Adipocyte (in vitro differentiated cells): ENCODE results near the gene KLHL25.
A peak's percentile ranks its signal among the peaks of the same experiment; 100 is the strongest.

Experiments
- DNase-seq: peaks from one replicate; pipeline ENCODE4 v3.0.0-alpha.2; 2015; ENCODE audit warnings: low read depth
- H3K27me3 ChIP-seq: replicated peaks from 2 replicates; pipeline ENCODE4 v1.7.0; 2013; ENCODE audit warnings: mild to moderate bottlenecking, low read length, moderate library complexity; ENCODE audit not compliant: control insufficient read depth, insufficient read depth
- H3K36me3 ChIP-seq: 2 replicates; pipeline ENCODE4 v1.7.0; 2013; ENCODE audit warnings: low read length, mild to moderate bottlenecking, moderate library complexity; ENCODE audit not compliant: control insufficient read depth, insufficient read depth, severe bottlenecking
- H3K4me1 ChIP-seq: 2 replicates; pipeline ENCODE4 v1.7.0; 2013; ENCODE audit warnings: mild to moderate bottlenecking, low read length, moderate library complexity; ENCODE audit not compliant: control insufficient read depth, insufficient read depth
- H3K4me3 ChIP-seq: 2 replicates; pipeline ENCODE4 v1.7.0; 2013; ENCODE audit warnings: mild to moderate bottlenecking, low read length, moderate library complexity
- H3K9ac ChIP-seq: 2 replicates; pipeline ENCODE4 v1.7.0; 2013; ENCODE audit warnings: mild to moderate bottlenecking, low read length, moderate library complexity
- H3K9me3 ChIP-seq: 2 replicates; pipeline ENCODE4 v1.7.0; 2013; ENCODE audit warnings: mild to moderate bottlenecking, low read length, moderate library complexity; ENCODE audit not compliant: control insufficient read depth

The KLHL25 gene

DNA sequence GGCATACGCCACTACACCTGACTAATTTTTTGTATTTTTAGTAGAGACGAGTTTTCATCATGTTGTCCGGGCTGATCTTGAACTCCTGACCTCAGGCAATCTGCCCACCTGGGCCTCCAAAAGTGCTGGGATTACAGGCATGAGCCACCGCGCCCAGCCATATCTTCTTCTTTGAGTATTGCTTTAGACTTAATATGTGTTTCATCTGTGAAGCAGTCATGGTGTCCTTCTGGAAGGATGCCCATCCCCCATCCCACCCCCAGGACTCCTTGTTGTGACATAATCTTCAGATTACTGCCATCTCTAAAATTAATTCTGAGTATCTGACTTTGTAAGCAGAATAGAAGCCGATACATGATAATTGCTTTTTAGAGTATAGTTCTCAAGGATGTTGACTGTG, 57.7 kb downstream of the KLHL25 start:
- DNase-seq: no peak
- Histone ChIP-seq H3K4me3 (no peak overlapping the region), H3K27me3 (no peaks in the 10 kb centered on the region), H3K36me3 (peaks cover 88% of the 10 kb centered on the region), H3K9me3 (peaks cover 18% of the 10 kb centered on the region), H3K4me1 (peaks cover 3% of the 10 kb centered on the region), H3K9ac (no peak overlapping the region)

DNA sequence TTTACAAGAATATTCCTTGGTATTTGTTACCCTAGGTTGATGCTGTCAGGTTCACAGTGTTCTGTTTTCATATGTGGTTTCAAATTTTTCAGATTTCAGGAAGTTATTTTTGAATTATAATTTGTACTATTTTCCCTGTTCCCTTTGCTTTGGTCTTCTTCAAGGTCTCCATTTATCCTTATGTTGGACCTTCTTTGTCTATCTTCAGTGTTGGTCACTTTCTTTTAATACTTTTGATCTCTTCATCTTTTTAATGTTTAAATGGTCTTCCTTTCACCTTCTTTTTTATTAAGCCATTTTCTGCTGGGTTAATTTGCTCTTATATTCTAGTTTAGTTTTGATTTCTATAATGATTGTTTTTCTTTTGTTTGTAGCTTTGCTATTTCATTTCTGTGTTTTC, 61.3 kb downstream of the KLHL25 start:
- DNase-seq: peak; percentile 11
- Histone ChIP-seq H3K4me1 (peaks cover 7% of the 10 kb centered on the region), H3K4me3 (no peak overlapping the region), H3K9me3 (peaks cover 18% of the 10 kb centered on the region), H3K27me3 (no peaks in the 10 kb centered on the region), H3K9ac (no peak overlapping the region), H3K36me3 (peaks cover 90% of the 10 kb centered on the region)

DNA sequence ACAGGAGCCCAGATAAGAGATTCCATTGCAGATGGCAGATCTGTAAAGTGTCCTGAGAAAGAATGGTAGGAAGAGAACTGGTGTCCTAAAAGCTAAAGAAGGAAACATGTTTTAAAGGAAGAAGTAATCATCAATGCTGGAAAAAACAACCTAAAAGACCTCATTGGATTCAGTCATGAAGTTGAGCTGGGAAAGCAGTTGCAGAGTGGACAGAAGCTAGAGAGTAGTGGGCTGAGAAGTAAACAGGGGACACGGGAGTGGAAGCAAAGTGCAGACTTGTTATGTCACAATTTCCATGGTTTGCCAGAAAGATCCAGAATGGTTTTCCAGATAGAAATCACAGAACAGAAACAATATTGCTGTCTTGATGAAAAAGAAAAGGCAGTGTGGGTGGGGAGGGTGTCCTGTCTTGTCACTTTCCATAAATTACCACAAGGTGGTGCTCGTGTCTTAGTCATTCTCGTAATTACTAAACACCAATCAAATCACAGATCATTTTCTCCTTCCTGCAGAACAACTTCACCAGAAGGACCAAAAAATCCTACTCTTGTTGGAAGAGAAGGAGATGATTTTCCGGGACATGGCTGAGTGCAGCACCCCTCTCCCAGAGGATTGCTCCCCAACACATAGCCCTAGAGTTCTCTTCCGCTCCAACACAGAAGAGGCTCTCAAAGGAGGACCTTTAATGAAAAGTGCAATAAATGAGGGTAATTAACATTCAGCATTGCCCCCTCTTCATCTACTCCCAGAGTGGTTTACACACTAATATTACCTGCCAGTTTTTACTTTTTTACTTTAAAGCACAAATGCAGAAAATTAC, 64.5 kb downstream of the KLHL25 start:
- H3K4me1 ChIP-seq: peaks cover 37% of the 10 kb centered on the region
- no peak overlapping the region for H3K9ac ChIP-seq
- H3K36me3 ChIP-seq: peaks cover 74% of the 10 kb centered on the region
- H3K9me3 ChIP-seq: peaks cover 18% of the 10 kb centered on the region
- no peaks in the 10 kb centered on the region for H3K27me3 ChIP-seq
- peak; percentile 86 for DNase-seq
- no peak overlapping the region for H3K4me3 ChIP-seq

DNA sequence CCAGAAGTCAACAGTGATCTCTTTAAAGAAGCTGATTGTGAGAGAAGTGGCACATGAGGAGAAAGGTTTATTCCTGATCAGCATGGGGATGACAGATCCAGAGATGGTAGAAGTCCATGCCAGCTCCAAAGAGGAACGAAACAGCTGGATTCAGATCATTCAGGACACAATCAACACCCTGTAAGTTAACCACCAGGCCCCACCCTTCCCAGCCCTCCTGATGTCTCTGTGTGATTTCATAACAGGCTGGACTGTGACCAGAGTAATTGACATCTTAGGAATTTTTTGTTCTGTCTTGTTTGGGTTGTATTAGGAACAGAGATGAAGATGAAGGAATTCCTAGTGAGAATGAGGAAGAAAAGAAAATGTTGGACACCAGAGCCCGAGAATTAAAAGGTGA, 67.7 kb downstream of the KLHL25 start:
- H3K4me3 ChIP-seq: peak overlapping the region; percentile 46
- H3K27me3 ChIP-seq: no peaks in the 10 kb centered on the region
- peak; percentile 78 for DNase-seq
- H3K9me3 ChIP-seq: no peaks in the 10 kb centered on the region
- peaks cover 68% of the 10 kb centered on the region for H3K36me3 ChIP-seq
- H3K9ac ChIP-seq: peak overlapping the region; percentile 78
- peaks cover 54% of the 10 kb centered on the region for H3K4me1 ChIP-seq

DNA sequence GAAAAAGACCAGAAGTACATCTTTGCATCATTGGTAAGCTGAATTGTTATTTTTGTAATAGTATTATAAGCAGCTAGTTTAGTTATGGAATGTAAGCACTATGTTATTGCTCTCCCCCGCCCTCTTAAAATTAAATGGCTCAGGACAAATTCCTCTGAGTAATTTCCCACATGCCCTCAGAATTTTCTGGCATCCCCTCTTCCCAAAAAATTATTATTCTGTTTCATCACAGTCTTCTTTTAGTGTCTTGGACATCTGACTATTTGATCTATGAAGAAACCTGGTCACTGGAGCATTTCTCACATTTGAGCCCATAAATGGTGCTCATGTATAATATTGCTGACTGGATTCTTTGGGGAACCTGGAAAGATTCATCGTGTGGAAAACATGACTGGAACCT, 68.3 kb downstream of the KLHL25 start:
- peak; percentile 79 for DNase-seq
- peaks cover 68% of the 10 kb centered on the region for H3K36me3 ChIP-seq

DNA sequence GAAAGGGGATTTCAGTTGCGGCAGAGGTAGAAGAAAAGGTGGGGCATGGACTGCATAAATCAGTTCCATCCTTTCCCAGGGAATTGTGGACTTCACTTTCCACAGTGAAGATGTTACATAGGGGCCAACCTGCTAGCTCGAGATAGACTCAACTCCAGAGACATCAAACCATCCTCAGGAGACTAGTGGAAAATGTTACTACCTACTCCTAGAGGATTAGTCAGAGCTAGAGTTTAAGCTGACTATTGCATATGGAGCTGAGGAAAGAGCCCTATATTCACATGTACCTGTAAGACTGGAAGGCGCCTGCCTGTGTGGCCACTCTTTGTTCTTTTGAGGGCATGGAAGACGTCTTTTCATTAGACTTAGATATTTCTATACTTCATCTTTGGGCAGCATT, 69.2 kb downstream of the KLHL25 start:
- peak overlapping the region; percentile 72 for H3K9ac ChIP-seq
- H3K4me3 ChIP-seq: peak overlapping the region; percentile 42
- peaks cover 68% of the 10 kb centered on the region for H3K36me3 ChIP-seq
- DNase-seq: peak; percentile 31
- H3K4me1 ChIP-seq: peaks cover 49% of the 10 kb centered on the region
- H3K9me3 ChIP-seq: no peaks in the 10 kb centered on the region
- H3K27me3 ChIP-seq: no peaks in the 10 kb centered on the region

More for the DNA sequence above, 68.3 kb downstream of the KLHL25 start:
- Histone ChIP-seq H3K4me1 (peaks cover 54% of the 10 kb centered on the region), H3K9ac (peak overlapping the region; percentile 78), H3K4me3 (peak overlapping the region; percentile 46), H3K9me3 (no peaks in the 10 kb centered on the region), H3K27me3 (no peaks in the 10 kb centered on the region)

DNA sequence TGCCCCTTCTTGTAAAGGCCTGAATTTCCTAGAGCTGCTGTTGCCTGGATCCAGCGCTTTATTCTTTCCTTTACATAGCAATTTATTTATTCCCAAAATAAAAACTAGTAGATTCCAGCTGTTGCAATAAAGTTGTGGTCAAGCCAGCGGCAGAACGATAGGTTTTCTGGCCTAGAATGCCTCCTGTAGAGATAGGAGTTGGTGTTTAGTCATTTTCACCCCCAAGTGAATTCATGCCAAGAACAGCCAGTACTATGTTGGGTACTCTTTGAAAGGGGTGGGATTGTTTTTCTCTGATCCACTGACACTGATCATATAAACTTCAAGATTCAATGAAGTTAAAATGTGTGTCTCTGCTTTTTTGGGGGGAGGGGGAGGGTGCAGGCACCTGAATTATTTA, 69.7 kb downstream of the KLHL25 start:
- H3K27me3 ChIP-seq: no peaks in the 10 kb centered on the region
- no peaks in the 10 kb centered on the region for H3K9me3 ChIP-seq
- H3K9ac ChIP-seq: peak overlapping the region; percentile 75
- peaks cover 70% of the 10 kb centered on the region for H3K36me3 ChIP-seq
- peaks cover 46% of the 10 kb centered on the region for H3K4me1 ChIP-seq
- peak; percentile 50 for DNase-seq
- peak overlapping the region; percentile 42 for H3K4me3 ChIP-seq

DNA sequence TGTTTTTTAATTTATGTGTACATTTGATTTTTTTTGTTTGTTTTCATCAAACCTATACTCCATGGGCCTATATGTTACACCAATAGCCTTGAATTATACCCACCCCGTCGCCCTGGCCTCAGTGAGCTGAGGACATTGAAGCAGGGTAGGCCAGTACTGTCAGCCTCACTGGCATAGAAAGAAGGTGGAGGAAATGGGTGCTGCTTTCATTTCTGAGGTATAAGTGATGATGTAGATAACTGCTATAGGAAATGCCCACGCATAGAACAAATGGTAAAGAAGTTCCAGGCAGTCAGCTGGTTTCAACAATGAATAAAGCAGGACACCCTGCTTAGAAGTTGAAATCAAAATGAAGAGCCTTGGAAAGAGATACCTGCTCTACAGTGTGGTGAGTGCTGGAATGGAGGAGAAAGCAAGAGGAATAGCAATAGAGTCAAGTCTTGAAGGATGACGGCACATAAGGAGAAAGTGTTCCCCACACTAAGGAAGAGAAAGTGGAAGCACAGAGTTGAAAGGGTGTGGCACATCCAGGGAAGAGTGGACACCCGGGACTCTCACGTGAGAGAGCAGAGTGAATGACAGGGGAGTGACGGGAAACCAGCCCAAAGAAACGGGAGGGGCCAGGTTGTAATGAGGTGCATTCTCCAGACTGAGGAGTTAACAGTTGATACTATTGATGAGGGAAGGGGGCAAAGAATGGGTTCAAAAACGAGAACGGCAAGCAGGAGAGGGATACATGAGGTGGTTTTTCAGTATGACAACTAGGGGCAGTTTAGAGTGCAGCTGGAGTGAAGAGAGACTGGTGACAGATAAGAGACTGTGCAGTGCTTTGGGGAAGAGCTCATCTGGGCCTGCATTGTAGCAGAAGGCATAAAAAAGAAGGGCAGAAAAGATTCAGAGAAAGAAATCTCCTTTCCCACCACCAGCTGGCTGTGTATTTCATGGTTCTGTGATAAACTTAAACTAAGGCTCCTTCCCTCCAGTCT, 70.5 kb downstream of the KLHL25 start:
- no peaks in the 10 kb centered on the region for H3K27me3 ChIP-seq
- H3K9me3 ChIP-seq: no peaks in the 10 kb centered on the region
- no peak for DNase-seq
- H3K4me3 ChIP-seq: peak overlapping the region; percentile 42
- peaks cover 70% of the 10 kb centered on the region for H3K36me3 ChIP-seq
- H3K9ac ChIP-seq: peak overlapping the region; percentile 75
- H3K4me1 ChIP-seq: peaks cover 46% of the 10 kb centered on the region

DNA sequence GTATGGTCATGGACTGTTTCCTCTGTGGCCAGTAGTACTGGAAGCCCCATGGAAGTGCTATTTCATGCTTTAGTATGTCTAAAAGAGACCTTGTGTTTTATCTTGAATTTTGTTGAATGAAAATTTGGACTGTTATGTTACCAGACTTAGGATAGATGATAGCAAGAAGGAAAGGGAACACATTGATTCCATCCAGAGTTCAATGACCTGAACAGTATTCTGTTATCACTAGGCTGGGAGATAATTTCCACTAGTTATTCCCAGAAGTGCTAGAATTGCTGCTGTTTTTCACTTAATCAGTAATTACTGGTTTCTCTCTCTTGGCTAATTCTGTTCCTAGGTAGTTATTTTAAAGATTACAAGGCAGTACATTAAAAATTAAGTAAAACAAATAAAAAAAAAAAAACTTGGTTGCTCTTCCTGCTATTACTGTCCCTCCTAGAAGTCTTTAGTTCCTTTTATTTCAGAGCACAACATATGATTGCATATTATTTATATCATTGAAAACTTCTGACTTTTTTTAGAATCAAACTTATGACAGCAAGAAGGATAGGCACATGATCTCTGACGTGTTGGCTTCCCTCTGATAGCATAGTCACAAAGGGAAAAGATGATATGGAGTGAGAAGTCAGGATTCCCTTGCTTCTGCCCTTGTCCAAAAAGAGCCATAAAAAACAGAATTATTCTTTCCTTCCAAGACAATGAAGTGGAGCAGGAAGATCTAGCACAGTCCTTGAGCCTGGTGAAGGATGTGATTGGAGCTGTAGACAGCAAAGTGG, 72.2 kb downstream of the KLHL25 start:
- Histone ChIP-seq H3K4me3 (no peak overlapping the region), H3K36me3 (peaks cover 72% of the 10 kb centered on the region), H3K27me3 (no peaks in the 10 kb centered on the region), H3K9ac (no peak overlapping the region), H3K4me1 (peaks cover 38% of the 10 kb centered on the region), H3K9me3 (no peaks in the 10 kb centered on the region)
- no peak for DNase-seq

DNA sequence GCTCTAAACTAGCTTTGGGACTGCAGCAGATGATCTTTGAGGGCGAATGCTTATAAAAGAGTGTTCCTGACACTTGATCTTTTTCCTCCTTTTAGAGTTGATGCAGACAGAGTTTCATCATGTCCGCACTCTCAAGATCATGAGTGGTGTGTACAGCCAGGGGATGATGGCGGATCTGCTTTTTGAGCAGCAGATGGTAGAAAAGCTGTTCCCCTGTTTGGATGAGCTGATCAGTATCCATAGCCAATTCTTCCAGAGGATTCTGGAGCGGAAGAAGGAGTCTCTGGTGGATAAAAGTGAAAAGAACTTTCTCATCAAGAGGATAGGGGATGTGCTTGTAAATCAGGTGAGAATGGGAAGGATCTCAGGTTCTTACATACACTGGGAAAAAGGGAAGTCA, 75.7 kb downstream of the KLHL25 start:
- peaks cover 95% of the 10 kb centered on the region for H3K36me3 ChIP-seq

More for the DNA sequence above, 75.7 kb downstream of the KLHL25 start:
- H3K9me3 ChIP-seq: no peaks in the 10 kb centered on the region
- no peak overlapping the region for H3K4me3 ChIP-seq
- no peaks in the 10 kb centered on the region for H3K27me3 ChIP-seq
- no peak overlapping the region for H3K9ac ChIP-seq
- no peak for DNase-seq
- peaks cover 4% of the 10 kb centered on the region for H3K4me1 ChIP-seq
